ENCODE measurements around the gene PDIA5. TPM values are rescaled to one million over a fixed set of nuclear protein-coding genes. Genes with fewer than 3 reads are reported as not detected.

PDIA5 gene
- total and polyA plus RNA-seq, 2 donors (not counting 1 experiment from before 2014, with no cell fraction given), result 2.6 to 3.8 TPM

DNA sequence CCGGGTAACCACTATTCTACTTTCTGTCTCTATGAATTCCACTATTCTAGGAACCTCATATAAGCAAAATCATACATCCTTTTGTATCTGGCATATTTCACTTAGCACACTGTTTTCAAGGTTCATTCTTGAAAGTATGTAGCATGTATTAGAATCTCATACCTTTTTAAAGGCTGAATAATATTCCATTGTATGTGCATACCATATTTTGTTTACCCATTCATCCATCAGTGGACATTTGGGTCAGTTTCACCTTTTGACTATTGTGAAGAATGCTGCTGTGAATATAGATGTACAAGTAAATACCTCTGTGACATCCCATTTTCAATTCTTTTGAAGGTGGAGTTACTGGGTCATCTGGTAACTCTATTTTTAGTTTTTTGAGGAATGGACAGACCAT, 98.3 kb downstream of the PDIA5 start:
- H3K27me3 ChIP-seq (replicated peaks in 1 of 4; ENCODE audit: control extremely low read depth in 1 of 4, control insufficient read depth in 3 of 4, insufficient read depth in 4 of 4, low read length in 3 of 4), result no peaks in the 10 kb centered on the region
- peaks cover 3 to 4% of the 10 kb centered on the region in 2 experiments for H3K36me3 ChIP-seq (replicated peaks in 1 of 2; ENCODE audit: control extremely low read depth in 1 of 2, control insufficient read depth in 1 of 2, extremely low read depth in 1 of 2, insufficient read depth in 2 of 2, low read length in 1 of 2)
- Mint-ChIP-seq H3K4me3 (no peak overlapping the region), H3K27me3 (no peaks in the 10 kb centered on the region), H3K27ac (no peak overlapping the region), H3K4me1 (no peaks in the 10 kb centered on the region), H3K9me3 (ENCODE audit: insufficient read depth) (peaks cover 3% of the 10 kb centered on the region)
- peaks cover 0 to 3% (median 0%) of the 10 kb centered on the region in 3 donors for H3K9me3 ChIP-seq (ENCODE audit: control extremely low read depth in 1 of 3, control insufficient read depth in 2 of 3, insufficient read depth in 1 of 3, low read length in 2 of 3)
- no peak overlapping the region for H3K4me2 ChIP-seq (replicated peaks; ENCODE audit: low read depth, low read length, poor library complexity, severe bottlenecking)
- ATAC-seq (ENCODE audit: low read depth), result no peak
- no peak overlapping the region for H3K4me3 ChIP-seq (ENCODE audit: control extremely low read depth in 1 of 5, extremely low read depth in 1 of 5, insufficient read depth in 1 of 5, low read depth in 2 of 5, low read length in 4 of 5)
- no peak overlapping the region for H2AFZ ChIP-seq (ENCODE audit: insufficient read depth, low read depth, low read length, poor library complexity, severe bottlenecking)
- TF ChIP-seq, protein P1, sequence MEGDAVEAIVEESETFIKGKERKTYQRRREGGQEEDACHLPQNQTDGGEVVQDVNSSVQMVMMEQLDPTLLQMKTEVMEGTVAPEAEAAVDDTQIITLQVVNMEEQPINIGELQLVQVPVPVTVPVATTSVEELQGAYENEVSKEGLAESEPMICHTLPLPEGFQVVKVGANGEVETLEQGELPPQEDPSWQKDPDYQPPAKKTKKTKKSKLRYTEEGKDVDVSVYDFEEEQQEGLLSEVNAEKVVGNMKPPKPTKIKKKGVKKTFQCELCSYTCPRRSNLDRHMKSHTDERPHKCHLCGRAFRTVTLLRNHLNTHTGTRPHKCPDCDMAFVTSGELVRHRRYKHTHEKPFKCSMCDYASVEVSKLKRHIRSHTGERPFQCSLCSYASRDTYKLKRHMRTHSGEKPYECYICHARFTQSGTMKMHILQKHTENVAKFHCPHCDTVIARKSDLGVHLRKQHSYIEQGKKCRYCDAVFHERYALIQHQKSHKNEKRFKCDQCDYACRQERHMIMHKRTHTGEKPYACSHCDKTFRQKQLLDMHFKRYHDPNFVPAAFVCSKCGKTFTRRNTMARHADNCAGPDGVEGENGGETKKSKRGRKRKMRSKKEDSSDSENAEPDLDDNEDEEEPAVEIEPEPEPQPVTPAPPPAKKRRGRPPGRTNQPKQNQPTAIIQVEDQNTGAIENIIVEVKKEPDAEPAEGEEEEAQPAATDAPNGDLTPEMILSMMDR (IDR thresholded peaks at IDR 0.05), result no peak
- no peak for TF ChIP-seq EZH2 (IDR thresholded peaks at IDR 0.05; ENCODE audit: borderline replicate concordance, insufficient read depth, low read depth, low read length, poor library complexity, severe bottlenecking)
- no peaks in the 10 kb centered on the region for H3K4me1 ChIP-seq (ENCODE audit: control insufficient read depth in 2 of 2, insufficient read depth in 2 of 2, low read length in 2 of 2)
- intact Hi-C loops (cut with micrococcal nuclease), result no loop called here
- ChIA-PET CTCF (no interaction called here), POLR2A (no interaction called here)
- DNase-seq, result no peak
- no peak overlapping the region for H3K9ac ChIP-seq (ENCODE audit: low read length)
- no peaks in the 10 kb centered on the region for H3K79me2 ChIP-seq (ENCODE audit: control insufficient read depth, insufficient read depth, low read length)
- no peaks in the 10 kb centered on the region for H4K20me1 ChIP-seq (ENCODE audit: control insufficient read depth, insufficient read depth, low read length, poor library complexity, severe bottlenecking)
- H3K27ac ChIP-seq (ENCODE audit: low read length in 2 of 2), result no peak overlapping the region
- 100% methylated on average over 1 of the region's 1 CpG for WGBS (ENCODE audit: insufficient coverage)

DNA sequence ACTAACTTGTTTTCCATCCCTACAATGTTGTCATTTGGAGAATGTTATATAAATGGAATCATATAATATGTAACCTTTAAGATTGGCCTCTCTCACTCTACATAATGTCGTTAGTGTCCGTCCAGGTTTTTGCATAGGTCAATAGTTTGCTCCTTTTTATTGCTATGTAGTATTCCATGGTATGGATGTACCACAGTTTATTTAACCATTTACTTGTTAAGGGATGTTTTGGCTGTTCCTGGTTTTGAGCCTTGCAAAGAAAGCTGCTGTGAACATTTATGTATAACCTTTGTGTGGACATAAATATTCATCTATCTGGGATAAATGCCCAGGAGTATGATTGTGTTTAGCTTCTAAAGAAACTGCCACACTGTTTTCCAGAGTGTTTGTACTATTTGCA, 100.9 kb downstream of the PDIA5 start:
- Histone ChIP-seq H3K36me3 (replicated peaks in 1 of 2; ENCODE audit: control extremely low read depth in 1 of 2, control insufficient read depth in 1 of 2, extremely low read depth in 1 of 2, insufficient read depth in 2 of 2, low read length in 1 of 2) (peaks cover 0 to 3% of the 10 kb centered on the region in 2 experiments), H3K4me2 (replicated peaks; ENCODE audit: low read depth, low read length, poor library complexity, severe bottlenecking) (no peak overlapping the region), H3K4me3 (ENCODE audit: control extremely low read depth in 1 of 5, extremely low read depth in 1 of 5, insufficient read depth in 1 of 5, low read depth in 2 of 5, low read length in 4 of 5) (no peak overlapping the region), H3K79me2 (ENCODE audit: control insufficient read depth, insufficient read depth, low read length) (no peaks in the 10 kb centered on the region), H2AFZ (ENCODE audit: insufficient read depth, low read depth, low read length, poor library complexity, severe bottlenecking) (no peak overlapping the region), H3K27me3 (replicated peaks in 1 of 4; ENCODE audit: control extremely low read depth in 1 of 4, control insufficient read depth in 3 of 4, insufficient read depth in 4 of 4, low read length in 3 of 4) (no peaks in the 10 kb centered on the region), H3K27ac (ENCODE audit: low read length in 2 of 2) (no peak overlapping the region), H3K9ac (ENCODE audit: low read length) (no peak overlapping the region), H3K9me3 (ENCODE audit: control extremely low read depth in 1 of 3, control insufficient read depth in 2 of 3, insufficient read depth in 1 of 3, low read length in 2 of 3) (peaks cover 0 to 3% (median 0%) of the 10 kb centered on the region in 3 donors), H3K4me1 (ENCODE audit: control insufficient read depth in 2 of 2, insufficient read depth in 2 of 2, low read length in 2 of 2) (no peaks in the 10 kb centered on the region), H4K20me1 (ENCODE audit: control insufficient read depth, insufficient read depth, low read length, poor library complexity, severe bottlenecking) (no peaks in the 10 kb centered on the region)
- POLR2A ChIA-PET, result no interaction called here
- Mint-ChIP-seq H3K27me3 (no peaks in the 10 kb centered on the region), H3K4me3 (no peak overlapping the region), H3K27ac (no peak overlapping the region), H3K9me3 (ENCODE audit: insufficient read depth) (peaks cover 3% of the 10 kb centered on the region), H3K4me1 (no peaks in the 10 kb centered on the region)
- ATAC-seq (ENCODE audit: low read depth) (no peak), DNase-seq (no peak)
- intact Hi-C loops (cut with micrococcal nuclease), result no loop called here
- WGBS (ENCODE audit: insufficient coverage), result no CpG with 5 or more reads among the region's 2 CpGs
- CTCF ChIA-PET, result no interaction called here
- TF ChIP-seq EZH2 (IDR thresholded peaks at IDR 0.05; ENCODE audit: borderline replicate concordance, insufficient read depth, low read depth, low read length, poor library complexity, severe bottlenecking), result no peak
- TF ChIP-seq, protein P1 (IDR thresholded peaks at IDR 0.05), result no peak
